GM21381 (cell line): ENCODE data around the gene KCNJ8.
"Not testable (repeated sequence)": the region's sequence is repeated elsewhere in the genome, so short reads cannot be mapped to it uniquely, and the experiment has no call there.

Experiments
- ATAC-seq: cut with Tn5 transposase; IDR thresholded peaks from one replicate; pipeline ENCODE4 v1.9.1; 2021; ENCODE audit warnings: mild to moderate bottlenecking, moderate library complexity; ENCODE audit not compliant: unreplicated experiment

The KCNJ8 gene

GRCh38 chr12:21774358-21775132 lies at the start of gene KCNJ8:
Gene KCNJ8 (minus strand): TSS chr12:21774706. CDS start chr12:21773616, 1,090 bp downstream.
- no peak for ATAC-seq

- ATAC-seq = no peak
Observed at GRCh38 chr12:21823581-21823980, 49.1 kb upstream of the KCNJ8 start.

- no peak for ATAC-seq
Observed at GRCh38 chr12:21819678-21820077, 45.2 kb upstream of the KCNJ8 start.

- no peak for ATAC-seq
Observed at GRCh38 chr12:21819236-21819635, 44.7 kb upstream of the KCNJ8 start.

GRCh38 chr12:21818627-21819026 lies 44.1 kb upstream of the KCNJ8 start:
- no peak for ATAC-seq

GRCh38 chr12:21815306-21816062 lies 41.0 kb upstream of the KCNJ8 start:
- no peak for ATAC-seq

GRCh38 chr12:21814814-21815213 lies 40.3 kb upstream of the KCNJ8 start:
- ATAC-seq = no peak

- no peak for ATAC-seq
Observed at GRCh38 chr12:21814327-21814726, 39.8 kb upstream of the KCNJ8 start.

- ATAC-seq = no peak
Observed at GRCh38 chr12:21813751-21814150, 39.2 kb upstream of the KCNJ8 start.

GRCh38 chr12:21813125-21813524 lies 38.6 kb upstream of the KCNJ8 start:
- ATAC-seq = no peak

GRCh38 chr12:21812340-21812739 lies 37.8 kb upstream of the KCNJ8 start:
- ATAC-seq = not testable (repeated sequence)

GRCh38 chr12:21809100-21809499 lies 34.6 kb upstream of the KCNJ8 start:
- no peak for ATAC-seq

GRCh38 chr12:21806255-21806654 lies 31.7 kb upstream of the KCNJ8 start:
- no peak for ATAC-seq

- ATAC-seq = no peak
Observed at GRCh38 chr12:21801522-21802288, 27.2 kb upstream of the KCNJ8 start.

- no peak for ATAC-seq
Observed at GRCh38 chr12:21800011-21800410, 25.5 kb upstream of the KCNJ8 start.

GRCh38 chr12:21797539-21797938 lies 23.0 kb upstream of the KCNJ8 start:
- no peak for ATAC-seq

- no peak for ATAC-seq
Observed at GRCh38 chr12:21795648-21796328, 21.3 kb upstream of the KCNJ8 start.

- ATAC-seq = not testable (repeated sequence)
Observed at GRCh38 chr12:21794807-21795595, 20.5 kb upstream of the KCNJ8 start.

GRCh38 chr12:21789687-21790086 lies 15.2 kb upstream of the KCNJ8 start:
- ATAC-seq = not testable (repeated sequence)
